ENCODE results near the gene COA7.

Gene COA7

GRCh38 chr1:52669696-52670095 lies 28.5 kb downstream of the COA7 start:
- DNase-seq (ENCODE audit: low read depth), result no peak

- DNase-seq (ENCODE audit: low read depth), result no peak
Measured at GRCh38 chr1:52668711-52669110, 29.4 kb downstream of the COA7 start.

DNA sequence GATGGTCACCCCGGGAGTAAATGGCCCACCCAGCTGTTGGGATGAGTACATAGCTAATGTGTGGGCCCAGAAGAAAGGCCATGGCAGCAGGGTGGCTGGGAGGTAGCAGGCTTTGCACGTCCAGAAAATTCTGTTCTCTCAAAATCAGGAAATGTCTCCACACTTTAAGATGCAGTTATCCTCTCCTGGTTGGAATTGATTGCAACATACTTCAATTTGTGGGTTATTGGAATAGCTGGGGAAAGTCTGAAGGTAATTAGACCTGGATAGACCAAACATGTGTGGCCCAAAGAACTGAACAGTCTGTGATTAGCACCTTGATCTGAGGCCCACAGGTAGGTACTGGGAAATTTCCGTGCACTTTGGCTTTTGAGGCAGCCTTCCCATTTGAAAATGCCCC lies 30.2 kb downstream of the COA7 start:
- no peak for DNase-seq (ENCODE audit: low read depth)

DNA sequence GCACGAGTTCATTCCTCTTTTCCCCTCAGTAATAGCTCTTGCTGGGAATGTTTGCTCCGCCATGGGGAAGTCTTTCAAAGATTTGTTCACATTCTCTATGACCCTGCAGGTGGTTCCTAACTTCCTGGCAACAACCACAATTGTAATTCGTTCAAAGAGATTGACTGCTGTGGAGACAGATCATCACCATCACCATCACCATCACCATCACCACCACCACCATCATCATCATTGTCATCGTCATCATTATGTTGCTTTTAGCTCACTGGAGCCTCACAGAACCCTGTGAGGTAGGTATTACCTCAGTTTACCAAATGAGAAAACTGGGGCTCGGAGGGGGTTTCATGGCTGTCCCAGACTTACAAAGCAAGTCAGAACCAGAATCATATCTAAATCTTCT lies 30.9 kb downstream of the COA7 start:
- DNase-seq (ENCODE audit: low read depth), result no peak

GRCh38 chr1:52665006-52665941 lies 32.9 kb downstream of the COA7 start:
- no peak for DNase-seq (ENCODE audit: low read depth)

DNA sequence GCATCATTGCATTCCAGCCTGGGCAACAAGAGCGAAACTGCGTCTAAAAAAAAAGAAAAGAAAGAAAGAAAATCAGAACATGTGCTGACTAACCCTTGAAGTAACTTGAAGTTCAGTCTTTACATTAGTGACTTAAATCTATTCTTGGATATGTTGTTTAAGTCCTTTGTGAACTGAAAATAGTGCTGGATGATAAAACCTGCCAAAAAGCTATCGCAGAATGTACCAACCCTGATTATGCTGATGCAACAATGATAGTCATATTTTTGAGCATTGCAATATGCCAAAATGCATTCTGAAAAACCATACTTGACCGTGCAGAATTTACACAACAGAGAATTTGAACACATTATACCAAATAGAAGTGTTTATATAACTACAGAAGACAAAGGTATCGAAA lies 34.4 kb downstream of the COA7 start:
- DNase-seq (ENCODE audit: low read depth), result no peak

DNA sequence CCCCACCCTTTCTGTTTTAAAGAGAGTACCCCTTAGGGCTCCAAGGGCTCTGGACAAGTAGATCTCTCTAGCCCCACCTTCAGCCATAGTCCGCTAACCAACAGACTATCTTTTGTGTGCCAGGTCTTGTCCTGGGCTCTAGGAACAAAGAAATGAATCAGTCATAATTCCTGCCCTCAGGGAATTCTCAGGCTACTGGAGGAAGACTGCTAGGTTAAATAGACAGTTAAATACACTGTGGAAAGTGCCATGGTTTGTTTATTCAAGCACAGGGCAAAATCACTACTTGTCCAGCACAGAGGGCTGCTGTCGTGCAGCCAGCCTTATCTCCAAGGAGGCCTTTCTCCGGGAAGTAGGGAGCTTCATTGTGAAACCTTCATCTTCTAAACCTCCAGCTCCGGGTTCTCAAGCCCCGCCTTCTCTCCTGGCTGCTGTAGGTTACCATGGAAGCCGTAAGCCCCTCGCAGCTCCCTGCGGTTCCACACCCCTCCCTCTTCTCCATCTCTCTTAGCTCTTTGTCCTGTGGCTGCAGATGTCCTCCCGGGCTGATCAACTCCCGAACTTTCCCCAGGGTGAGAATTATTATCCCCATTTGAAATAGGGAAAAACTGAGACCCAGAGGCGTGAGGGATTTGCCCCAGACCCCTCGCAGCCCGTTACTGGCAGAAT lies 35.4 kb downstream of the COA7 start:
- no peak for DNase-seq (ENCODE audit: low read depth)

DNA sequence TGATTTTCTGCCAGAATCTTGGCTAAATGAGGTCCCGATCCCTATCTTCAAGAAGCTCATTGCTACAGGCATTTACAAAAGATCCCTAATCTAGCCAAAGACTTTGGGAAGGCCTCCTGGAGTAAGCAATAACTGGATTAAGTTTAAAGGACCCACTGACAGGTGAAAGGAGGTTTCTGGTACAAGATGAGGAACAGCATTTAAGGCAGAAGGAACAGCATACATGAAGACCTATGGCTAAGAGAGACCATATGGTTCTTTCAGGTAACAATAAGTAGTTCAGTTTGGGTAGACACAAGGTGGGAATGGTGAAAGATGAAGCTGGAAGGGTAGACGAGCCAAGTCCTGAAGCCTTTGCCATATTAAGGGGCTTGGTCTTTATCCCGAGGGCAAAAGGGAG lies 37.3 kb downstream of the COA7 start:
- no peak for DNase-seq (ENCODE audit: low read depth)

DNA sequence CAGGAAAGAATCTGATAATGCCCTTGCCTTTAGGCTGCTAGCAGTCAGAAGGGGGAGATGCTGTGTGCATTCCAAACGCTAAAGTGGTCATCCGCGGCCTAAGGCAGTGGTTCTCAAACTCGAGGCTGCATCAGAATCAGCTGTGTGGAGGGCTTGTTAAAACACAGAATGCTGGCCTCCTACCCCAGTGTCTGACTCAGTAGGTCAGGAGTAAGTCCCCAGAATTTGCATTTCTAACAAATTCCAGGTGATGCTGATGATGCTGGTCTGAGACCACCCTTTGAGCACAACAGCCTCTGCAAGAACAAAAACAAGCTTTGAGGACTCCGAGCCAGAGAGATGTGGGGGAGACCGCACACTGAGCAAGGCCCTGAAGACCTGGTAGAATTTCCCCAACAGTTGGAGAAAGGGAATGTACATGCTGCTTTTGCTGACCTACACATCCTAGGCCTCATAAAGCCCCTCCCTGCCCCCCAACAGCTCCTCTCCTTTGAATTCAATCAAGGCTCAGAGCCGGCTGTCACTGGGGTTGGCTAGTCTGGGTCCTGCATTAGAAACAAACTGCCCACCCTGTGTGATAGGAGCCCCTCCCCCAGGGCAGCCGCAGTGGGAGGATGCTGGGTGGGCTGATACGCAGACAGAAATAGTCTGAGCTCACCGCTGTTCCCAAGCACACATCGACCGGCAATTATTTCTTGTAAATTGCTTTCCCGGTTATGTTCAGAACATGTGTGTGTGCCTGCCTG lies 38.1 kb downstream of the COA7 start:
- DNase-seq (ENCODE audit: low read depth), result no peak

- no peak for DNase-seq (ENCODE audit: low read depth)
Measured at GRCh38 chr1:52659356-52659755, 38.8 kb downstream of the COA7 start.

- DNase-seq (ENCODE audit: low read depth), result no peak
Measured at GRCh38 chr1:52658795-52659194, 39.4 kb downstream of the COA7 start.

GRCh38 chr1:52657702-52658101 lies 40.4 kb downstream of the COA7 start:
- no peak for DNase-seq (ENCODE audit: low read depth)

DNA sequence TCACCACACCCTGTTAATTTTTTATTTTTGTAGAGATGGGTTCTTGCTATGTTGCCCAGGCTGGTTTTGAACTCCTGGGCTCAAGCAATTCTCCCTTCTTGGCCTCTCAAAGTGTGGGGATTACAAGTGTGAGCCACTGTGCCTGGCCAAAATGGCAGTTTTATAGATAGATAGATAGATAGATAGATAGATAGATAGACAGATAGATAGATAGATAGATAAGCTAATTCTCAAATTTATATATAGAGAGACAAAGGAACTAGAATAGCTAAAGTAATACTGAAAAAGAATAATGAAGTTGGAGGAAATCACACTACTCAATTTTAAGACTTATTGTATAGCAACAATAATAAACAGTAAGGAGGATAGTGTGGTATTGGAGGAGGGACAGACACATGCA lies 44.1 kb downstream of the COA7 start:
- DNase-seq (ENCODE audit: low read depth), result no peak

DNA sequence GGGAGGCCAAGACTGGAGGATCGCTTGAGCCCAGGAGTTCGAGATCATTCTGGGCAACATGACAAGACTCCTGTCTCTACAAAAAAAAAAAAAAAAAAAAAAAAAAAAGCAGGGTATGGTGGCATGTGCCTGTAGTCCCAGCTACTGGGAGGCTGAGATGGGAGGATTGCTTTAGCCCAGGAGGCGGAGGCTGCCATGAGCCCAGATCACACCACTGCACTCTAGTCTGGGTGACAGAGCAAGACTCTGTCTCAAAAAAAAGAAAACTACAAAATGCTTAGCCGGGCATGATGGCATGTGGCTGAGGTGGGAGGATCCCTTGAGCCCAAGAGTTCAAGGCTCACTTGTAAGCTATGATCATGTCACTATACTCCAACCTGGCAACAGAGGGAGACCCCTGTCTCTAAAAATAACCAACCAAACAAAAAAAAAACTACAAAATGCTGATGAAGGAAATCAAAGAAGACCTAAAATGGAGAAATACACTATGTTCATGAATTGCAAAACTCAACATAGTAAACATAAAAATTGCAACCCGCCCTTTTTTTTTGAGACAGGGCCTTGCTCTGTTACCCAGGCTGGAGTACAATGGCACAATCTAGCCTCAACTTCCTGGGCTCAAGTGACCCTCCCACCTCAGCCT lies 44.8 kb downstream of the COA7 start:
- no peak for DNase-seq (ENCODE audit: low read depth)

DNA sequence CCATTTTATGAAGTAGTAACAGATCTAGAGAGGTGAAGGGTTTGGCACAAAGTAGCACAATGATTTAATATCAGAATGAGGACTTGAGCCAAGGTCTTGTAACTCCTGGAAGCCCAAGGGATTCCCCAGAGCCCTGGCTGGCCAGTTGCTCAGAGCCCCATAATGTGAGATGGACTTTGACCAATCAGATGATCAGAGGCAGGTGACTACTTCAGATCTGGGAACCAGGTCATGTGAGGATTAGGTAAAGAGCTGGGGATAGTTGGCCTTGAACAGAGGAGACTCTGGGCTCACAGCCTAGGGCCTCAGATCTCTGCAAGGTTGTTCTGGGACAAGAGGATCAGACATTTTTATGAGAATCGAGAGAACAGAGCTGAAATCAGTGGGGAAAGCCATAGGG lies 46.2 kb downstream of the COA7 start:
- DNase-seq (ENCODE audit: low read depth), result no peak

DNA sequence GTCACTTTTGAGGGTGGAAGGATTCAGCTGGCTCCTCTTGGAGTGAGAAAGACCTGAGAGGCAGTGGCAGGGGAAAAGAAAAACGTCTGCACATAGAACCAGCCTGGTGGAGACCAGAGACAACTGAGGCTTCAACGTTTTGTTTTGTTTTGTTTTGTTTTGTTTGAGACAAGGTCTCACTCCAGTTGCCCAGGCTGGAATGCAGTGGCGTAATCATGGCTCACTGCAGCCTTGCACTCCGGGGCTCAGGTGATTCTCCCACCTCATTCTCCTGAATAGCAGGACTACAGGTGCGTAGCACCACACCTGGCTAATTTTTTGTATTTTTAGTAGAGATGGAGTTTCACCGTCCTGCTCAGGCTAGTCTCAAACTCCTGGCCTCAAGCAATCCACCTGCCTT lies 52.9 kb downstream of the COA7 start:
- no peak for DNase-seq (ENCODE audit: low read depth)

- DNase-seq (ENCODE audit: low read depth), result no peak
Measured at GRCh38 chr1:52641307-52641706, 56.8 kb downstream of the COA7 start.

- no peak for DNase-seq (ENCODE audit: low read depth)
Measured at GRCh38 chr1:52640697-52641096, 57.5 kb downstream of the COA7 start.

- DNase-seq (ENCODE audit: low read depth), result no peak
Measured at GRCh38 chr1:52637946-52638345, 60.2 kb downstream of the COA7 start.

- DNase-seq (ENCODE audit: low read depth), result no peak
Measured at GRCh38 chr1:52636721-52637695, 61.1 kb downstream of the COA7 start.

All from stimulated activated CD8-positive, alpha-beta memory T cell treated with anti-CD3 and anti-CD28 coated beads, Interleukin-7, amount 100 ng/mL, for 24 hours (primary cell).